Nephron (organoid): ENCODE data around the gene LYPD6.

Source experiments
- H3K27ac Mint-ChIP-seq, 3 experiments: 2 replicates each; pipeline ENCODE4 v1.8.0; 2020; ENCODE audit warnings: mixed read lengths in 3 of 3, mild to moderate bottlenecking in 2 of 3, moderate library complexity in 1 of 3
- H3K27me3 Mint-ChIP-seq: 2 replicates; pipeline ENCODE4 v1.8.0; 2021; ENCODE audit warnings: low read depth, mild to moderate bottlenecking, moderate library complexity, mixed read lengths
- H3K36me3 Mint-ChIP-seq: 2 replicates; pipeline ENCODE4 v1.8.0; 2020; ENCODE audit warnings: low read depth, mixed read lengths
- H3K4me1 Mint-ChIP-seq: 2 replicates; pipeline ENCODE4 v1.8.0; 2020; ENCODE audit warnings: mixed read lengths
- H3K4me3 Mint-ChIP-seq, 3 experiments: 2 replicates each; pipeline ENCODE4 v1.8.0; 2020; ENCODE audit warnings: mild to moderate bottlenecking in 3 of 3, mixed read lengths in 3 of 3, moderate library complexity in 2 of 3
- H3K9me3 Mint-ChIP-seq: 2 replicates; pipeline ENCODE4 v1.8.0; 2020; ENCODE audit warnings: mixed read lengths
- CTCF ChIP-seq, 3 experiments: fragments of 200-600 bp; sonication (generic); IDR thresholded peaks; one replicate each; pipeline ENCODE4 v1.5.0; 2021; ENCODE audit warnings: antibody characterized with exemption in 3 of 3; ENCODE audit not compliant: unreplicated experiment in 3 of 3

The LYPD6 gene

GRCh38 chr2:149393614-149394013 is 63.2 kb downstream of the LYPD6 start:
- H3K4me3 Mint-ChIP-seq = no peak overlapping the region
- H3K4me1 Mint-ChIP-seq = peaks cover under 1% of the 10 kb centered on the region
- no peaks in the 10 kb centered on the region for H3K27me3 Mint-ChIP-seq
- H3K36me3 Mint-ChIP-seq = peaks cover 6% of the 10 kb centered on the region
- no peak overlapping the region for H3K27ac Mint-ChIP-seq
- TF ChIP-seq CTCF (IDR thresholded peaks at IDR 0.05; ENCODE audit: unreplicated experiment in 3 of 3) = no peak
- H3K9me3 Mint-ChIP-seq = no peaks in the 10 kb centered on the region

- Mint-ChIP-seq H3K9me3 (no peaks in the 10 kb centered on the region), H3K27ac (no peak overlapping the region), H3K27me3 (no peaks in the 10 kb centered on the region), H3K36me3 (peaks cover 6% of the 10 kb centered on the region), H3K4me1 (no peaks in the 10 kb centered on the region), H3K4me3 (no peak overlapping the region)
- TF ChIP-seq CTCF (IDR thresholded peaks at IDR 0.05; ENCODE audit: unreplicated experiment in 3 of 3) = no peak
These were observed 64.5 kb downstream of the LYPD6 start for GRCh38 chr2:149394864-149395263.

- H3K27me3 Mint-ChIP-seq = no peaks in the 10 kb centered on the region
- no peak overlapping the region for H3K4me3 Mint-ChIP-seq
- H3K4me1 Mint-ChIP-seq = no peaks in the 10 kb centered on the region
- peaks cover 16% of the 10 kb centered on the region for H3K9me3 Mint-ChIP-seq
- no peak for TF ChIP-seq CTCF (IDR thresholded peaks at IDR 0.05; ENCODE audit: unreplicated experiment in 3 of 3)
- H3K36me3 Mint-ChIP-seq = peaks cover 29% of the 10 kb centered on the region
- H3K27ac Mint-ChIP-seq = no peak overlapping the region
These were observed 69.7 kb downstream of the LYPD6 start for GRCh38 chr2:149399934-149400615.

GRCh38 chr2:149400997-149401396 is 70.6 kb downstream of the LYPD6 start:
- no peak overlapping the region for H3K27ac Mint-ChIP-seq
- H3K9me3 Mint-ChIP-seq = peaks cover 16% of the 10 kb centered on the region
- H3K4me3 Mint-ChIP-seq = no peak overlapping the region
- H3K4me1 Mint-ChIP-seq = no peaks in the 10 kb centered on the region
- H3K27me3 Mint-ChIP-seq = no peaks in the 10 kb centered on the region
- peaks cover 29% of the 10 kb centered on the region for H3K36me3 Mint-ChIP-seq
- no peak for TF ChIP-seq CTCF (IDR thresholded peaks at IDR 0.05; ENCODE audit: unreplicated experiment in 3 of 3)

- H3K9me3 Mint-ChIP-seq = peaks cover 20% of the 10 kb centered on the region
- TF ChIP-seq CTCF (IDR thresholded peaks at IDR 0.05; ENCODE audit: unreplicated experiment in 3 of 3) = no peak
- H3K27ac Mint-ChIP-seq = no peak overlapping the region
- H3K36me3 Mint-ChIP-seq = peaks cover 21% of the 10 kb centered on the region
- no peaks in the 10 kb centered on the region for H3K4me1 Mint-ChIP-seq
- H3K4me3 Mint-ChIP-seq = no peak overlapping the region
- H3K27me3 Mint-ChIP-seq = peaks cover 9% of the 10 kb centered on the region
These were observed 79.1 kb downstream of the LYPD6 start for GRCh38 chr2:149409506-149409905.
